HepG2 (cell line): Measurements from ENCODE around the gene TRIP6. TPM values are rescaled to one million over a fixed set of nuclear protein-coding genes. Genes with fewer than 3 reads are reported as not detected.
A peak's percentile ranks its signal among the peaks of the same experiment; 100 is the strongest.

ENCODE experiments used
- FOXK2 ChIP-seq: fragments of 450-650 bp; IDR thresholded peaks from 2 replicates; pipeline ENCODE4 v1.6.1; 2016
- HDAC1 ChIP-seq: sonication (generic); formaldehyde crosslinking; IDR thresholded peaks from 2 replicates; pipeline ENCODE4 v1.5.1; 2020; ENCODE audit warnings: mild to moderate bottlenecking, missing genetic modification reagents
- HMGXB4 ChIP-seq, 2 experiments: sonication (generic) in 1 of 2; formaldehyde crosslinking in 1 of 2; IDR thresholded peaks; 2 replicates each; pipeline versions ENCODE4 v1.4.0 to v1.6.1; 2018 to 2020; ENCODE audit warnings: missing genetic modification reagents in 2 of 2, borderline replicate concordance in 1 of 2, low read depth in 1 of 2, mild to moderate bottlenecking in 1 of 2, missing biosample characterization in 1 of 2
- KAT7 ChIP-seq: IDR thresholded peaks from 2 replicates; pipeline ENCODE4 v1.6.1; 2018; ENCODE audit warnings: borderline replicate concordance, missing compliant biosample characterization
- MBD4 ChIP-seq: IDR thresholded peaks from 2 replicates; pipeline ENCODE4 v1.6.1; 2012; ENCODE audit warnings: low read length, inconsistent platforms, borderline replicate concordance
- MTA1 ChIP-seq: sonication (generic); formaldehyde crosslinking; IDR thresholded peaks from 2 replicates; pipeline ENCODE4 v1.4.0; 2020; ENCODE audit warnings: missing genetic modification reagents, mild to moderate bottlenecking, borderline replicate concordance
- NFKBIZ ChIP-seq: IDR thresholded peaks from 2 replicates; pipeline ENCODE4 v1.6.1; 2018; ENCODE audit warnings: missing genetic modification reagents, missing compliant biosample characterization
- SNAPC2 ChIP-seq: sonication (generic); formaldehyde crosslinking; IDR thresholded peaks from 2 replicates; pipeline ENCODE4 v1.8.1; 2022; ENCODE audit warnings: mild to moderate bottlenecking, missing genetic modification reagents
- SOX13 ChIP-seq, 3 experiments: fragments of 450-650 bp in 1 of 3; sonication (generic) in 1 of 3; formaldehyde crosslinking in 1 of 3; IDR thresholded peaks in 2 of 3; conservative IDR thresholded peaks in 1 of 3; 2 replicates each; pipeline versions ENCODE4 v1.5.0 to v1.6.1; 2016 to 2020; ENCODE audit warnings: antibody characterized with exemption in 1 of 3, mild to moderate bottlenecking in 1 of 3, missing compliant biosample characterization in 1 of 3, missing genetic modification reagents in 1 of 3, moderate library complexity in 1 of 3
- ZC3H13 ChIP-seq: sonication (generic); formaldehyde crosslinking; IDR thresholded peaks from 2 replicates; pipeline ENCODE4 v1.8.1; 2023; ENCODE audit warnings: mild to moderate bottlenecking, missing genetic modification reagents, moderate library complexity
- ZNF160 ChIP-seq: sonication (generic); formaldehyde crosslinking; IDR thresholded peaks from 2 replicates; pipeline ENCODE4 v1.8.0; 2022; ENCODE audit warnings: mild to moderate bottlenecking, inconsistent platforms, missing genetic modification reagents
- ZNF333 ChIP-seq: sonication (generic); formaldehyde crosslinking; IDR thresholded peaks from 2 replicates; pipeline ENCODE4 v1.4.0; 2020; ENCODE audit warnings: mild to moderate bottlenecking, missing genetic modification reagents, borderline replicate concordance
- ZNF33B ChIP-seq: sonication (generic); formaldehyde crosslinking; IDR thresholded peaks from 2 replicates; pipeline ENCODE4 v1.5.1; 2020; ENCODE audit warnings: mild to moderate bottlenecking, missing genetic modification reagents
- ZNF44 ChIP-seq: sonication (generic); formaldehyde crosslinking; IDR thresholded peaks from 2 replicates; pipeline ENCODE4 v1.5.1; 2020; ENCODE audit warnings: mild to moderate bottlenecking, missing genetic modification reagents
- ZNF558 ChIP-seq: sonication (generic); formaldehyde crosslinking; IDR thresholded peaks from 2 replicates; pipeline ENCODE4 v1.9.0; 2022; ENCODE audit warnings: mild to moderate bottlenecking, missing genetic modification reagents, borderline replicate concordance
- ZNF616 ChIP-seq: sonication (generic); formaldehyde crosslinking; IDR thresholded peaks from 2 replicates; pipeline ENCODE4 v1.5.0; 2020; ENCODE audit warnings: low read depth, mild to moderate bottlenecking, missing genetic modification reagents
- ZNF703 ChIP-seq: sonication (generic); formaldehyde crosslinking; IDR thresholded peaks from 2 replicates; pipeline ENCODE4 v1.5.1; 2020; ENCODE audit warnings: missing genetic modification reagents, mild to moderate bottlenecking, moderate library complexity, borderline replicate concordance
- polyA plus RNA-seq, 8 experiments: library from polyadenylated mRNA; depleted of rRNA in 3 of 8; stranded (reverse) in 7 of 8; unstranded in 1 of 8; fragments of >200 nt; fragmentation: Illumina TruSeq in 4 of 8; extraction: Trizol in 4 of 8; gene quantifications; 2 replicates each; pipeline versions ENCODE4 v1.2.1 to v1.2.3, GENCODE V29; 2011 to 2016; ENCODE audit warnings: low read depth in 4 of 8, missing spikeins in 1 of 8, mixed read lengths in 1 of 8; ENCODE audit not compliant: insufficient read depth in 1 of 8
- total RNA-seq, 5 experiments: library from RNA; depleted of rRNA; stranded (reverse); fragments of >200 nt; fragmentation: Illumina TruSeq; extraction: Trizol; gene quantifications; 2 replicates each; pipeline ENCODE4 v1.2.3, GENCODE V29; 2016; ENCODE audit warnings: low read depth in 1 of 5
- TF ChIP-seq, protein P1 (sequence below): sonication (generic); formaldehyde crosslinking; IDR thresholded peaks from 2 replicates; pipeline ENCODE4 v1.5.0; 2020; ENCODE audit warnings: mild to moderate bottlenecking, missing genetic modification reagents
- TF ChIP-seq, protein P2 (sequence below): fragments of 450-650 bp; IDR thresholded peaks from 2 replicates; pipeline ENCODE4 v1.6.1; 2016

TRIP6 gene
- total and polyA plus RNA-seq, 2 of the 13 experiments (the other 11 are each of a cell fraction or from before 2014, with no cell fraction given): 0.34 to 0.38 TPM

DNA sequence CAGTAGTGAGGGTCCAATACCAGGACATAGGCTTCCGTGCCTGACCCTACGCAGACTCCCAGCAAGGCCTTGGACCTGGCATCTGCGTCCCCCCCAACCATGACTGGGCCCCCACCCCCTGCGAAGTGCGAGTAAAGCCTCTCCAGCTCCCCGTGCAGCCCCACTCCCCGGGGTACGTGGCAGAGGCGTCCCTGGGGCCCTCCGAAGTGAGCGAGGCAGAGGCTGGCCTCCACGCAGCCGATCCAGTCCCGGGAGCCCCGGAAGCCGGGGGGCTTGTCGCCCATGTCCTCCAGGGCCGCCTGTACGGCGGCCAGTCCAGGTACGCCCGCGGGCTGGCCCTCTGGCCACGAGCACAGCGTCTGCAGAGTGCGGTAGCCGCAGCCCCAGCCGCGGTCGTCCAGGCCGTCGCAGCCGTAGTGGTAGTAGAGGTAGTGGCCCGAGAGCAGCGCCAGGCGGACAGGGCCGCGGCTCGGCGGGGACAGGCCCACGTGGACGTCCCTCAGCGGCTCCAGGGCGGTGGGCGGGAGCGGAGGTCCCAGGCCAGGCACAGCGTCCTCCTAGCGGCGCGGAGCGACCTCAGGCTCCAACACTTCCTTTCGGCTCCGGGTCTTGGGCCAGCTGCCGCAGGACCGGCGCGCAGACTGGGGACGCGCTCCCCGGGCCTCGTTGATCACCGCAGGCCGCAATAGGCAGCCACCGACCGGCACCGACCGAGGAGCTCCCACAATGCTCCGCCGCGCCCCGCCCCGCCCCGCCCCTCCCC, 22.0 kb downstream of the TRIP6 start, which contains the start of gene UFSP1 (continued):
- TF ChIP-seq, protein P1, sequence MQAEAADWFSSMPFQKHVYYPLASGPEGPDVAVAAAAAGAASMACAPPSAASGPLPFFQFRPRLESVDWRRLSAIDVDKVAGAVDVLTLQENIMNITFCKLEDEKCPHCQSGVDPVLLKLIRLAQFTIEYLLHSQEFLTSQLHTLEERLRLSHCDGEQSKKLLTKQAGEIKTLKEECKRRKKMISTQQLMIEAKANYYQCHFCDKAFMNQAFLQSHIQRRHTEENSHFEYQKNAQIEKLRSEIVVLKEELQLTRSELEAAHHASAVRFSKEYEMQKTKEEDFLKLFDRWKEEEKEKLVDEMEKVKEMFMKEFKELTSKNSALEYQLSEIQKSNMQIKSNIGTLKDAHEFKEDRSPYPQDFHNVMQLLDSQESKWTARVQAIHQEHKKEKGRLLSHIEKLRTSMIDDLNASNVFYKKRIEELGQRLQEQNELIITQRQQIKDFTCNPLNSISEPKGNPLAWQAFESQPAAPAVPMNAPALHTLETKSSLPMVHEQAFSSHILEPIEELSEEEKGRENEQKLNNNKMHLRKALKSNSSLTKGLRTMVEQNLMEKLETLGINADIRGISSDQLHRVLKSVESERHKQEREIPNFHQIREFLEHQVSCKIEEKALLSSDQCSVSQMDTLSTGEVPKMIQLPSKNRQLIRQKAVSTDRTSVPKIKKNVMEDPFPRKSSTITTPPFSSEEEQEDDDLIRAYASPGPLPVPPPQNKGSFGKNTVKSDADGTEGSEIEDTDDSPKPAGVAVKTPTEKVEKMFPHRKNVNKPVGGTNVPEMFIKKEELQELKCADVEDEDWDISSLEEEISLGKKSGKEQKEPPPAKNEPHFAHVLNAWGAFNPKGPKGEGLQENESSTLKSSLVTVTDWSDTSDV (CRISPR knock-in tag): peak; percentile 12
- TF ChIP-seq ZNF44 (0 out of 2 replicates have a peak, but pooled peaks have one; percentile 68), HDAC1 (CRISPR knock-in tag) (peak; percentile 85; the same call in 1 of the 2 replicates), FOXK2 (no peak), MTA1 (CRISPR knock-in tag) (peak; percentile 26; the same call in 1 of the 2 replicates), ZC3H13 (peak; percentile 68), KAT7 (CRISPR knock-in tag) (peak; percentile 6; the same call in 1 of the 2 replicates), ZNF33B (peak; percentile 79; the same call in 1 of the 2 replicates), ZNF160 (CRISPR knock-in tag) (peak; percentile 94), SOX13 (IDR thresholded peaks at IDR 0.05) (no peak), SOX13 (CRISPR knock-in tag; conservative IDR thresholded peaks at IDR 0.05 in 1 of 2, IDR thresholded peaks at IDR 0.05 in 1 of 2) (no peak), HMGXB4 (CRISPR knock-in tag; IDR thresholded peaks at IDR 0.05; ENCODE audit: borderline replicate concordance in 1 of 2, low read depth in 1 of 2) (peak in 1 of 2 experiments; percentile 58; a peak in 3 of 4 replicates), ZNF333 (CRISPR knock-in tag) (peak; percentile 96; the same call in 1 of the 2 replicates), MBD4 (no peak), SNAPC2 (CRISPR knock-in tag) (no peak), ZNF616 (CRISPR knock-in tag) (peak; percentile 55; the same call in 1 of the 2 replicates), NFKBIZ (CRISPR knock-in tag) (peak; percentile 64; the same call in 1 of the 2 replicates), ZNF558 (CRISPR knock-in tag) (peak; percentile 85; the same call in 1 of the 2 replicates), ZNF703 (peak; percentile 54; the same call in 1 of the 2 replicates)
- TF ChIP-seq, protein P2, sequence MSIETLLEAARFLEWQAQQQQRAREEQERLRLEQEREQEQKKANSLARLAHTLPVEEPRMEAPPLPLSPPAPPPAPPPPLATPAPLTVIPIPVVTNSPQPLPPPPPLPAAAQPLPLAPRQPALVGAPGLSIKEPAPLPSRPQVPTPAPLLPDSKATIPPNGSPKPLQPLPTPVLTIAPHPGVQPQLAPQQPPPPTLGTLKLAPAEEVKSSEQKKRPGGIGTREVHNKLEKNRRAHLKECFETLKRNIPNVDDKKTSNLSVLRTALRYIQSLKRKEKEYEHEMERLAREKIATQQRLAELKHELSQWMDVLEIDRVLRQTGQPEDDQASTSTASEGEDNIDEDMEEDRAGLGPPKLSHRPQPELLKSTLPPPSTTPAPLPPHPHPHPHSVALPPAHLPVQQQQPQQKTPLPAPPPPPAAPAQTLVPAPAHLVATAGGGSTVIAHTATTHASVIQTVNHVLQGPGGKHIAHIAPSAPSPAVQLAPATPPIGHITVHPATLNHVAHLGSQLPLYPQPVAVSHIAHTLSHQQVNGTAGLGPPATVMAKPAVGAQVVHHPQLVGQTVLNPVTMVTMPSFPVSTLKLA: no peak
